ENCODE results near the gene FOXK2. TPM values are rescaled to one million over a fixed set of nuclear protein-coding genes. Genes with fewer than 3 reads are reported as not detected.

The FOXK2 gene
- total RNA-seq, 1 experiment from 2014 or later, result 104 TPM

GRCh38 chr17:82603981-82604448 is 84.5 kb downstream of the FOXK2 start:
- Mint-ChIP-seq H3K27me3 (ENCODE audit: insufficient read depth, unreplicated experiment) (no peaks in the 10 kb centered on the region), H3K4me1 (ENCODE audit: insufficient read depth, unreplicated experiment) (no peaks in the 10 kb centered on the region), H3K4me3 (ENCODE audit: unreplicated experiment) (no peak overlapping the region), H3K9me3 (ENCODE audit: unreplicated experiment) (no peaks in the 10 kb centered on the region), H3K27ac (ENCODE audit: low read depth, unreplicated experiment) (no peak overlapping the region), H3K36me3 (ENCODE audit: insufficient read depth, unreplicated experiment) (peaks cover 89% of the 10 kb centered on the region)
- POLR2A ChIA-PET, result interaction anchor here (1.0 to 1.8 kb wide), 2 partner anchors 12 to 15 kb away, joined by 5 to 6 read pairs; no protein-coding TSS in a partner anchor
- TF ChIP-seq CTCF (IDR thresholded peaks at IDR 0.05; ENCODE audit: unreplicated experiment), result no peak
- DNase-seq (ENCODE audit: unreplicated experiment), result no peak
- intact Hi-C loops (cut with micrococcal nuclease), result no loop called here
- BruUV-seq (replicated peaks), result no TSS peak
- CTCF ChIA-PET, result interaction anchor here (0.7 kb wide), 1 partner anchor 283 kb away, joined by 3 read pairs; no protein-coding TSS in a partner anchor

GRCh38 chr17:82604532-82604931 is 85.0 kb downstream of the FOXK2 start:
- BruUV-seq (replicated peaks), result no TSS peak
- no peak overlapping the region for H3K27ac Mint-ChIP-seq (ENCODE audit: low read depth, unreplicated experiment)
- no peaks in the 10 kb centered on the region for H3K27me3 Mint-ChIP-seq (ENCODE audit: insufficient read depth, unreplicated experiment)
- no peak for DNase-seq (ENCODE audit: unreplicated experiment)
- H3K4me1 Mint-ChIP-seq (ENCODE audit: insufficient read depth, unreplicated experiment), result no peaks in the 10 kb centered on the region
- POLR2A ChIA-PET, result interaction anchor here (1.0 to 1.8 kb wide), 3 partner anchors 11 to 85 kb away, joined by 3 to 6 read pairs (median 5); no protein-coding TSS in a partner anchor
- CTCF ChIA-PET, result no interaction called here
- no peak overlapping the region for H3K4me3 Mint-ChIP-seq (ENCODE audit: unreplicated experiment)
- no peak for TF ChIP-seq CTCF (IDR thresholded peaks at IDR 0.05; ENCODE audit: unreplicated experiment)
- H3K36me3 Mint-ChIP-seq (ENCODE audit: insufficient read depth, unreplicated experiment), result peaks cover 89% of the 10 kb centered on the region
- H3K9me3 Mint-ChIP-seq (ENCODE audit: unreplicated experiment), result no peaks in the 10 kb centered on the region
- intact Hi-C loops (cut with micrococcal nuclease), result no loop called here

GRCh38 chr17:82605939-82606600 is 86.5 kb downstream of the FOXK2 start:
- no peak overlapping the region for H3K4me3 Mint-ChIP-seq (ENCODE audit: unreplicated experiment)
- ChIA-PET POLR2A (no interaction called here), CTCF (interaction anchor here (1.1 kb wide), 1 partner anchor 52 kb away, joined by 4 read pairs; no protein-coding TSS in a partner anchor)
- H3K9me3 Mint-ChIP-seq (ENCODE audit: unreplicated experiment), result no peaks in the 10 kb centered on the region
- BruUV-seq (replicated peaks), result no TSS peak
- H3K36me3 Mint-ChIP-seq (ENCODE audit: insufficient read depth, unreplicated experiment), result peaks cover 89% of the 10 kb centered on the region
- DNase-seq (ENCODE audit: unreplicated experiment), result no peak
- intact Hi-C loops (cut with micrococcal nuclease), result no loop called here
- TF ChIP-seq CTCF (IDR thresholded peaks at IDR 0.05; ENCODE audit: unreplicated experiment), result no peak
- H3K27ac Mint-ChIP-seq (ENCODE audit: low read depth, unreplicated experiment), result no peak overlapping the region
- H3K27me3 Mint-ChIP-seq (ENCODE audit: insufficient read depth, unreplicated experiment), result no peaks in the 10 kb centered on the region
- no peaks in the 10 kb centered on the region for H3K4me1 Mint-ChIP-seq (ENCODE audit: insufficient read depth, unreplicated experiment)

GRCh38 chr17:82608816-82609215 is 89.3 kb downstream of the FOXK2 start:
- Mint-ChIP-seq H3K9me3 (ENCODE audit: unreplicated experiment) (no peaks in the 10 kb centered on the region), H3K4me3 (ENCODE audit: unreplicated experiment) (no peak overlapping the region), H3K4me1 (ENCODE audit: insufficient read depth, unreplicated experiment) (peaks cover 8% of the 10 kb centered on the region), H3K27me3 (ENCODE audit: insufficient read depth, unreplicated experiment) (no peaks in the 10 kb centered on the region), H3K36me3 (ENCODE audit: insufficient read depth, unreplicated experiment) (peaks cover 74% of the 10 kb centered on the region), H3K27ac (ENCODE audit: low read depth, unreplicated experiment) (no peak overlapping the region)
- POLR2A ChIA-PET, result no interaction called here
- TF ChIP-seq CTCF (IDR thresholded peaks at IDR 0.05; ENCODE audit: unreplicated experiment), result no peak
- DNase-seq (ENCODE audit: unreplicated experiment), result no peak
- intact Hi-C loops (cut with micrococcal nuclease), result no loop called here
- CTCF ChIA-PET, result no interaction called here
- no TSS peak for BruUV-seq (replicated peaks)
